ENCODE measurements around the gene S100A2.
A peak's percentile ranks its signal among the peaks of the same experiment; 100 is the strongest.

The S100A2 gene

GRCh38 chr1:153602749-153603148 lies 37.1 kb upstream of the S100A2 start:
- Histone ChIP-seq H3K9me3 (ENCODE audit: severe bottlenecking) (no peaks in the 10 kb centered on the region), H3K27me3 (ENCODE audit: insufficient read depth, low read depth, severe bottlenecking) (no peaks in the 10 kb centered on the region), H3K36me3 (no peaks in the 10 kb centered on the region), H3K4me3 (ENCODE audit: low read depth, low read length) (no peak overlapping the region), H3K27ac (no peak overlapping the region)
- TF ChIP-seq, protein P1, sequence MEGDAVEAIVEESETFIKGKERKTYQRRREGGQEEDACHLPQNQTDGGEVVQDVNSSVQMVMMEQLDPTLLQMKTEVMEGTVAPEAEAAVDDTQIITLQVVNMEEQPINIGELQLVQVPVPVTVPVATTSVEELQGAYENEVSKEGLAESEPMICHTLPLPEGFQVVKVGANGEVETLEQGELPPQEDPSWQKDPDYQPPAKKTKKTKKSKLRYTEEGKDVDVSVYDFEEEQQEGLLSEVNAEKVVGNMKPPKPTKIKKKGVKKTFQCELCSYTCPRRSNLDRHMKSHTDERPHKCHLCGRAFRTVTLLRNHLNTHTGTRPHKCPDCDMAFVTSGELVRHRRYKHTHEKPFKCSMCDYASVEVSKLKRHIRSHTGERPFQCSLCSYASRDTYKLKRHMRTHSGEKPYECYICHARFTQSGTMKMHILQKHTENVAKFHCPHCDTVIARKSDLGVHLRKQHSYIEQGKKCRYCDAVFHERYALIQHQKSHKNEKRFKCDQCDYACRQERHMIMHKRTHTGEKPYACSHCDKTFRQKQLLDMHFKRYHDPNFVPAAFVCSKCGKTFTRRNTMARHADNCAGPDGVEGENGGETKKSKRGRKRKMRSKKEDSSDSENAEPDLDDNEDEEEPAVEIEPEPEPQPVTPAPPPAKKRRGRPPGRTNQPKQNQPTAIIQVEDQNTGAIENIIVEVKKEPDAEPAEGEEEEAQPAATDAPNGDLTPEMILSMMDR (IDR thresholded peaks at IDR 0.05; ENCODE audit: low read depth, low read length) = no peak
- no peak for DNase-seq

DNA sequence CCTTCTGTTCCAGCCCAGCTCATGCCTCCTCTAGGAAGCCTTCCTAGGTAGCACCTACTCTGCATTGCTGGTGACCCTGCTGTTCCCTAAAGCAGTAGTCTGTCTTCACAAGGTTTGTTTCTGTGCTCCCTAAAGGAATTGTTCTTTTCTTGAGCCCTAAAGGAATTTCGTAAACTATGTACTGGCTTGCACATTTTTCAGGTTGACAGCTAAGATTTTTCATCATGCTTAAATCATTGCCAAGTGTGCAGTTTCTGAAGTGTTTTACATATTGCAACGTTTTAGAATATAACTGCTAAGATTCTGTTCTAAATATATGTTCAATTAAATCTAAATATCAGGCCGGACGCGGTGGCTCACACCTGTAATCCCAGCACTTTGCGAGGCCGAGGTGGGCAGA lies 34.2 kb upstream of the S100A2 start:
- Histone ChIP-seq H3K4me3 (ENCODE audit: low read depth, low read length) (no peak overlapping the region), H3K36me3 (no peaks in the 10 kb centered on the region), H3K27me3 (ENCODE audit: insufficient read depth, low read depth, severe bottlenecking) (no peaks in the 10 kb centered on the region), H3K9me3 (ENCODE audit: severe bottlenecking) (no peaks in the 10 kb centered on the region), H3K27ac (no peak overlapping the region)
- no peak for DNase-seq
- TF ChIP-seq, protein P1 (IDR thresholded peaks at IDR 0.05; ENCODE audit: low read depth, low read length) = no peak

DNA sequence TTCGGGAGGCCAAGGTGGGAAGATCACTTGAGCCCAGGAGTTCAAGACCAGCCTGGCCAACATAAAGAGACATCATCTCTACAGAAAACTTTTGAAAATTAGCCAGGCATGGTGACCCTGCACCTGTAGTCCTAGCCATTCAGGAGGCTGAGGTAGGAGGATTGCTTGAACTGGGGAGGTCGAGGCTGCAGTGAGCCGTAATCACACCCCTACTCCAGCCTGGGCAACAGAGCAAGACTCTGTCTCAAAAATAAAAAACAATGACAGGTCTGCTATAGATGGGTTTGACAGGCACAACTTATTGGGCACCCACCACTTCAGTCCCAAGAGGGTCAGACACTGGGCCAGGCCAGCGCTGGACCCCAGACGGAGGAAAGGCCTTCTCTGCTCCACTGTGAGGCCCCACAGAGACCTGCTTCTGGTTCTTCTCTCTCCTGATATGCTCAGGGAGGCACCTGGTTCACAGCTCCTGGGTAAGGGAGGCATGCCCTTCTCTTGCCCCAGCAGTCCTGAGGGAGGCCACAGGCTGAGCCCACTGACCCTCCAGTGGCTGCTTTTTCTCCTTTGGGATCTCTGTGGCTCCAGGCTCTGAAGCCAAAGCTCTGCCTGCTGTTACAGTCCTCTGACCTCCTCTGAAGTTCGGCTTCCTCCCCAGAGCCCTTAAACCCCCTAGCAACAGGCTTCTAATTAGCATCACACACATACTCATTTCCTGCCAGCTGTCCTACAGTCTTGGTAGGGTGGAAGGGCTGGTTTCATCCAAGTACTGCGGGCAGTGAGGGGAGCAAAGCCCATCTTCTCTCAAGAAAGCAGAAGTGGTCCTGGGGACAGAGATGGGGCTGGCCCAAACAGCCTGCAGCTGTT lies 32.9 kb upstream of the S100A2 start:
- H3K4me3 ChIP-seq (ENCODE audit: low read depth, low read length) = no peak overlapping the region
- no peaks in the 10 kb centered on the region for H3K36me3 ChIP-seq
- TF ChIP-seq, protein P1 (IDR thresholded peaks at IDR 0.05; ENCODE audit: low read depth, low read length) = no peak
- H3K27me3 ChIP-seq (ENCODE audit: insufficient read depth, low read depth, severe bottlenecking) = no peaks in the 10 kb centered on the region
- peak; percentile 76 for DNase-seq
- no peaks in the 10 kb centered on the region for H3K9me3 ChIP-seq (ENCODE audit: severe bottlenecking)
- peak overlapping the region; percentile 28 for H3K27ac ChIP-seq

DNA sequence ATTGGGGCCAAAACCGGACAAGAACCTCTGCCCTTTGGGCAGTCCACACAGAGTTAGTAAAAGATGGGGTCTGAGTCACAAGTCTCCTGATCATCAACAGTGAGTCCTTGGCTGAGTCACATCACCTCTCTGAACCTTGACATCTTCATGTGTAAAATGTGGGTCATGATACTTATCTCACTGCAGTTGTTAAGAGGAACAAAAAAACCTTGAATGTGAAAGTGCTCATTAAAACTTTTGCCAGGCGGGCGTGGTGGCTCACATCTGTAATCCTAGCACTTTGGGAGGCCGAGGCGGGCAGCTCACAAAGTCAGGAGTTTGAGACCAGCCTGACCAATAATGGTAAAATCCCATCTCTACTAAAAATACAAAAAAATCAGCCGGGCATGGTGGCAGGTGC lies 31.6 kb upstream of the S100A2 start:
- DNase-seq = no peak
- Histone ChIP-seq H3K4me3 (ENCODE audit: low read depth, low read length) (no peak overlapping the region), H3K36me3 (no peaks in the 10 kb centered on the region), H3K27ac (no peak overlapping the region), H3K9me3 (ENCODE audit: severe bottlenecking) (no peaks in the 10 kb centered on the region), H3K27me3 (ENCODE audit: insufficient read depth, low read depth, severe bottlenecking) (no peaks in the 10 kb centered on the region)
- TF ChIP-seq, protein P1 (IDR thresholded peaks at IDR 0.05; ENCODE audit: low read depth, low read length) = no peak

- TF ChIP-seq, protein P1 (IDR thresholded peaks at IDR 0.05; ENCODE audit: low read depth, low read length) = no peak
Observed at GRCh38 chr1:153592748-153593147, 27.1 kb upstream of the S100A2 start.

More at GRCh38 chr1:153592748-153593147, 27.1 kb upstream of the S100A2 start:
- no peaks in the 10 kb centered on the region for H3K27me3 ChIP-seq (ENCODE audit: insufficient read depth, low read depth, severe bottlenecking)
- H3K27ac ChIP-seq = no peak overlapping the region
- H3K36me3 ChIP-seq = no peaks in the 10 kb centered on the region
- no peak overlapping the region for H3K4me3 ChIP-seq (ENCODE audit: low read depth, low read length)
- H3K9me3 ChIP-seq (ENCODE audit: severe bottlenecking) = no peaks in the 10 kb centered on the region
- no peak for DNase-seq

Measured in WERI-Rb-1 (cell line).